Panc1 (cell line): ENCODE data around the gene VAC14. TPM values are rescaled to one million over a fixed set of nuclear protein-coding genes. Genes with fewer than 3 reads are reported as not detected.
A peak's percentile ranks its signal among the peaks of the same experiment; 100 is the strongest.

ENCODE experiments used
- ATAC-seq: fragments of 200-7000 bp; cut with Tn5 transposase; 2 replicates; pipeline ENCODE4 v1.9.1; 2020; ENCODE audit warnings: mild to moderate bottlenecking, moderate library complexity
- BruUV-seq: library from RNA; stranded (reverse); fragments of 400-500 nt; replicated peaks from 2 replicates; lab custom pipeline; 2021; lab: Mats Ljungman, UMichigan
- CTCF ChIA-PET: fragments of 300-600 bp; sonication (Branson Sonifier 250); formaldehyde crosslinking; loops from one replicate; lab custom pipeline; 2022; ENCODE audit warnings: antibody characterized with exemption; lab: Charles Lee
- POLR2A ChIA-PET: fragments of 300-600 bp; sonication (Branson Sonifier 250); formaldehyde crosslinking; loops from one replicate; lab custom pipeline; 2022; ENCODE audit warnings: antibody characterized with exemption; lab: Charles Lee
- DNase-seq: peaks from one replicate; pipeline ENCODE4 v3.0.0-alpha.2; 2010; ENCODE audit warnings: low read depth, low spot score
- H3K27ac ChIP-seq: 2 replicates; pipeline ENCODE4 v1.5.1; 2011; ENCODE audit warnings: mild to moderate bottlenecking, low read length, inconsistent platforms
- H3K27me3 ChIP-seq: fragments of 200-500 bp; sonication (Bioruptor generic); 2 replicates; pipeline ENCODE4 v1.6.0; 2014; ENCODE audit warnings: low read length, inconsistent platforms; ENCODE audit not compliant: control insufficient read depth, insufficient read depth
- H3K36me3 ChIP-seq: fragments of 200-500 bp; sonication (Bioruptor generic); 2 replicates; pipeline ENCODE4 v1.5.1; 2014; ENCODE audit warnings: inconsistent platforms, mild to moderate bottlenecking, low read length, moderate library complexity; ENCODE audit not compliant: control insufficient read depth, insufficient read depth
- H3K4me1 ChIP-seq: 2 replicates; pipeline ENCODE4 v1.5.1; 2011; ENCODE audit warnings: inconsistent platforms, mild to moderate bottlenecking, low read length, moderate library complexity; ENCODE audit not compliant: control insufficient read depth, insufficient read depth
- H3K4me3 ChIP-seq, 2 experiments: 2 replicates each; pipeline ENCODE4 v1.5.1; 2011 to 2012; ENCODE audit warnings: low read depth in 2 of 2, low read length in 2 of 2, mild to moderate bottlenecking in 2 of 2, inconsistent platforms in 1 of 2, moderate library complexity in 1 of 2
- H3K9me3 ChIP-seq: fragments of 200-500 bp; sonication (Bioruptor generic); 2 replicates; pipeline ENCODE4 v1.5.1; 2014; ENCODE audit warnings: low read depth, mild to moderate bottlenecking, inconsistent platforms, low read length, moderate library complexity; ENCODE audit not compliant: control insufficient read depth, insufficient read depth
- CTCF ChIP-seq: fragments of 450-650 bp; IDR thresholded peaks from 2 replicates; pipeline ENCODE4 v1.5.1; 2017; ENCODE audit warnings: mild to moderate bottlenecking
- POLR2AphosphoS5 ChIP-seq: IDR thresholded peaks from 2 replicates; pipeline ENCODE4 v1.6.1; 2012; ENCODE audit warnings: mild to moderate bottlenecking, low read depth, low read length, moderate library complexity
- REST ChIP-seq, 2 experiments: IDR thresholded peaks; 2 replicates each; pipeline ENCODE4 v1.6.1; 2011 to 2012; ENCODE audit warnings: low read depth in 2 of 2, control low read depth in 1 of 2, low read length in 1 of 2, mild to moderate bottlenecking in 1 of 2, moderate library complexity in 1 of 2; ENCODE audit not compliant: insufficient read depth in 1 of 2
- SIN3A ChIP-seq: IDR thresholded peaks from 2 replicates; pipeline ENCODE4 v1.6.1; 2012; ENCODE audit warnings: low read depth, mild to moderate bottlenecking, low read length, moderate library complexity, borderline replicate concordance; ENCODE audit not compliant: insufficient read depth
- TCF7L2 ChIP-seq: IDR thresholded peaks from 2 replicates; pipeline ENCODE4 v1.6.1; 2011; ENCODE audit warnings: mild to moderate bottlenecking, low read depth, low read length, inconsistent platforms
- in situ Hi-C: cut with HindIII; loops from 2 replicates; pipeline ENCODE4 v1.10.0; 2016; ENCODE audit warnings: low sequenced_read_pairs, low pct_unique_long_range_greater_than_20kb
- intact Hi-C: fragments of 100-400 bp; cut with micrococcal nuclease; formaldehyde crosslinking; loops from one replicate; pipeline ENCODE4 v1.10.0; 2022; ENCODE audit not compliant: unreplicated experiment
- total RNA-seq: library from RNA; stranded (reverse); gene quantifications from one replicate; pipeline ENCODE4 v1.2.1, GENCODE V29; 2021; ENCODE audit not compliant: unreplicated experiment

The VAC14 gene
- total RNA-seq, 1 experiment from 2014 or later: 37.9 TPM

GRCh38 chr16:70662991-70663523 lies 137.9 kb downstream of the VAC14 start:
- Histone ChIP-seq H3K4me3 (no peak overlapping the region), H3K36me3 (no peaks in the 10 kb centered on the region), H3K27ac (no peak overlapping the region), H3K4me1 (no peaks in the 10 kb centered on the region), H3K9me3 (no peaks in the 10 kb centered on the region), H3K27me3 (no peaks in the 10 kb centered on the region)
- TF ChIP-seq CTCF: no peak
- no TSS peak for BruUV-seq
- intact Hi-C loops: no loop called here
- ChIA-PET CTCF (interaction anchor here (1.5 kb wide), 1 partner anchor 108 kb away, joined by 3 read pairs; no protein-coding TSS in a partner anchor), POLR2A (no interaction called here)
- DNase-seq (no peak), ATAC-seq (peak; percentile 20)
- in situ Hi-C loops: no loop called here

GRCh38 chr16:70661918-70662641 lies 138.9 kb downstream of the VAC14 start:
- Histone ChIP-seq H3K36me3 (no peaks in the 10 kb centered on the region), H3K4me3 (no peak overlapping the region), H3K4me1 (no peaks in the 10 kb centered on the region), H3K9me3 (no peaks in the 10 kb centered on the region), H3K27me3 (no peaks in the 10 kb centered on the region), H3K27ac (no peak overlapping the region)
- DNase-seq (no peak), ATAC-seq (peak; percentile 52; the same call in 1 of the 2 replicates)
- no peak; the same call in 1 of the 2 replicates for TF ChIP-seq POLR2AphosphoS5
- no peak for TF ChIP-seq SIN3A
- no peak for TF ChIP-seq REST (IDR thresholded peaks at IDR 0.05; ENCODE audit: insufficient read depth in 1 of 2, low read depth in 2 of 2, low read length in 1 of 2)
- TF ChIP-seq CTCF: no peak
- TF ChIP-seq TCF7L2: no peak
- ChIA-PET CTCF (interaction anchor here (0.6 to 1.5 kb wide), 2 partner anchors 13 to 109 kb away, joined by 3 to 8 read pairs; no protein-coding TSS in a partner anchor), POLR2A (no interaction called here)
- in situ Hi-C loops (no loop called here), intact Hi-C loops (no loop called here)
- TSS peak; percentile 89 for BruUV-seq
